Trophoblast cell (in vitro differentiated cells and primary cell): ENCODE data around the gene CCDC85C.

Experiments
- DNase-seq, 2 donors: peaks; one replicate each; pipeline ENCODE4 v3.0.0-alpha.2; 2016
- H2AFZ ChIP-seq: 2 replicates; pipeline ENCODE4 v1.6.1; 2013; ENCODE audit warnings: low read length, moderate library complexity, mild to moderate bottlenecking; ENCODE audit not compliant: insufficient read depth, poor library complexity
- H2AK5ac ChIP-seq: 2 replicates; pipeline ENCODE4 v1.6.1; 2013; ENCODE audit warnings: mild to moderate bottlenecking, low read length
- H2BK120ac ChIP-seq: 2 replicates; pipeline ENCODE4 v1.6.1; 2013; ENCODE audit warnings: low read length, mild to moderate bottlenecking, moderate library complexity; ENCODE audit not compliant: insufficient read depth, poor library complexity
- H2BK12ac ChIP-seq: 2 replicates; pipeline ENCODE4 v1.6.1; 2013; ENCODE audit warnings: mild to moderate bottlenecking, low read length, moderate library complexity
- H2BK5ac ChIP-seq: 2 replicates; pipeline ENCODE4 v1.6.1; 2013; ENCODE audit warnings: low read length, low read depth, moderate library complexity, mild to moderate bottlenecking; ENCODE audit not compliant: poor library complexity
- H3K14ac ChIP-seq: 2 replicates; pipeline ENCODE4 v1.6.1; 2013; ENCODE audit warnings: mild to moderate bottlenecking, low read length
- H3K18ac ChIP-seq: 2 replicates; pipeline ENCODE4 v1.6.1; 2013; ENCODE audit warnings: mild to moderate bottlenecking, low read length
- H3K23ac ChIP-seq: 2 replicates; pipeline ENCODE4 v1.6.1; 2013; ENCODE audit warnings: low read length
- H3K27ac ChIP-seq: 2 replicates; pipeline ENCODE4 v1.5.1; 2013; ENCODE audit warnings: low read depth, mild to moderate bottlenecking, inconsistent platforms, low read length, moderate library complexity
- H3K27me3 ChIP-seq: 2 replicates; pipeline ENCODE4 v1.6.1; 2013; ENCODE audit warnings: inconsistent platforms, mild to moderate bottlenecking, low read length, moderate library complexity; ENCODE audit not compliant: insufficient read depth
- H3K36me3 ChIP-seq, 2 experiments: 1 replicate in 1 of 2; 2 replicates in 1 of 2; pipeline ENCODE4 v1.6.1; 2013; ENCODE audit warnings: low read length in 2 of 2, mild to moderate bottlenecking in 2 of 2, moderate library complexity in 1 of 2; ENCODE audit not compliant: insufficient read depth in 2 of 2, control insufficient read depth in 1 of 2
- H3K4ac ChIP-seq: 2 replicates; pipeline ENCODE4 v1.6.1; 2013; ENCODE audit warnings: low read depth, mild to moderate bottlenecking, low read length, moderate library complexity
- H3K4me1 ChIP-seq, 2 experiments: 1 replicate in 1 of 2; 2 replicates in 1 of 2; pipeline ENCODE4 v1.6.1; 2013; ENCODE audit warnings: low read length in 2 of 2, mild to moderate bottlenecking in 2 of 2, moderate library complexity in 1 of 2; ENCODE audit not compliant: insufficient read depth in 2 of 2, control insufficient read depth in 1 of 2
- H3K4me2 ChIP-seq: 2 replicates; pipeline ENCODE4 v1.6.1; 2013; ENCODE audit warnings: inconsistent platforms, mild to moderate bottlenecking, low read length, moderate library complexity
- H3K4me3 ChIP-seq: 2 replicates; pipeline ENCODE4 v1.5.1; 2013; ENCODE audit warnings: mild to moderate bottlenecking, low read depth, low read length, inconsistent platforms
- H3K79me1 ChIP-seq: one replicate; pipeline ENCODE4 v1.6.1; 2013; ENCODE audit warnings: low read length
- H3K79me2 ChIP-seq: 2 replicates; pipeline ENCODE4 v1.6.1; 2013; ENCODE audit warnings: low read length, mild to moderate bottlenecking; ENCODE audit not compliant: control insufficient read depth, insufficient read depth, poor library complexity
- H3K9ac ChIP-seq: 2 replicates; pipeline ENCODE4 v1.6.1; 2013; ENCODE audit warnings: mild to moderate bottlenecking, low read length
- H3K9me3 ChIP-seq: 2 replicates; pipeline ENCODE4 v1.6.1; 2013; ENCODE audit warnings: low read depth, mild to moderate bottlenecking, control low read depth, inconsistent platforms, low read length; ENCODE audit not compliant: insufficient read depth
- H4K12ac ChIP-seq: 2 replicates; pipeline ENCODE4 v1.6.1; 2013; ENCODE audit warnings: low read depth, mild to moderate bottlenecking, low read length, moderate library complexity
- H4K8ac ChIP-seq: 2 replicates; pipeline ENCODE4 v1.6.1; 2013; ENCODE audit warnings: low read depth, mild to moderate bottlenecking, low read length, moderate library complexity
- H4K91ac ChIP-seq: one replicate; pipeline ENCODE4 v1.6.1; 2013; ENCODE audit warnings: low read depth, mild to moderate bottlenecking, low read length, moderate library complexity
- WGBS: extraction: QIAGEN DNeasy Blood & Tissue Kit; methylation state at CpG from one replicate; pipeline ENCODE4 v1.1.7; 2013; ENCODE audit warnings: missing lambda C conversion rate; ENCODE audit not compliant: insufficient read length, insufficient coverage; ENCODE audit errors: extremely low coverage; 5-methylcytosine and 5-hydroxymethylcytosine counted together

Gene CCDC85C

DNA sequence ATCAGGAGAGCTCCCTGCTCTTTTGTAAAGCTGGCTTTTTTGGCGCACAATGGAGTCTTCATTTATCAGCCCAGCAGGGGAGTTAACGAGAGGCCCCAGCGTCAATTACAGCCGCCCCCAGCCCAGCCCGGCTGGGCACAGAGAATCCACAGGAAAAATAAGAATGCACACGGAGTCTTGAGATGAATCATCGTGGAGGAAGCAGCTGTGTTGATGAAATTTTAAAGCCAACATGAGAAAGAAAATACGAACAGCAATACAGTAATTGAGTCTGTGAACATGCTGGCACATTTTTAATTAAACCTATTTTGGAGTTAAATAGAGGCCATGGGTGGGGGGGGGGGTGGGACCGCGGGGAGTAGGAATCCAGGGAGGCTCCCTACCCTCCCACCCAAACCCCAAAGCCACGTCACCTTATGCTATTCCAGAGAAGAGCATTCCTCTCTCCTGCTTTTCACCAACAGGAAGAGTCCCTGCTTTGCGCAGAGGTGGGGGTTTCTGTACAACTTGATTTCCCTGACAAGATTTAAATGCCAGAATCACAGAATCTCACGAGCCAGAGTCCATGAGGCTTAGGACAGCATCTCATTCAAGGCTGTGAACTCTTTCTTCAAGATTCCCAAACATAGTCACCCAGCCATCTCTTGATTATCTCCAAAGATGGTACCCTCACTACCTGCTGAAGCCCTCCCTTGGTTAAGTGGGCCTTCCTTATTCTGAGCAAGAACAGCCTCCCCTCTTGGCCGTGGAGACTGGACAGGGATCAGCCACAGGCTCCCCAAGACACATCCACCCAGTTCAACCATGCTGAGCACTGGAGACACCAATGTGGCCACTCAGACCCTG is 72.5 kb downstream of the CCDC85C start:
- Histone ChIP-seq H3K9me3 (no peaks in the 10 kb centered on the region), H2AFZ (no peak overlapping the region), H3K27ac (no peak overlapping the region), H3K18ac (no peak overlapping the region), H3K23ac (no peak overlapping the region), H3K4ac (no peak overlapping the region), H3K4me2 (no peak overlapping the region), H3K9ac (no peak overlapping the region), H3K4me3 (no peak overlapping the region), H3K79me1 (peaks cover 3% of the 10 kb centered on the region), H3K14ac (no peak overlapping the region), H2BK12ac (no peak overlapping the region), H2AK5ac (no peak overlapping the region), H3K79me2 (peaks cover 2% of the 10 kb centered on the region), H3K36me3 (peaks cover 0 to 4% of the 10 kb centered on the region in 2 experiments), H3K4me1 (peaks cover 8 to 10% of the 10 kb centered on the region in 2 experiments), H2BK5ac (no peak overlapping the region), H4K8ac (no peak overlapping the region), H2BK120ac (no peak overlapping the region), H4K91ac (no peak overlapping the region), H3K27me3 (no peaks in the 10 kb centered on the region), H4K12ac (no peak overlapping the region)
- no CpG with 5 or more reads among the region's 14 CpGs for WGBS
- no peak for DNase-seq

GRCh38 chr14:99530407-99531155 is 73.4 kb downstream of the CCDC85C start:
- peaks cover 2% of the 10 kb centered on the region for H3K79me2 ChIP-seq
- no peak overlapping the region for H2BK5ac ChIP-seq
- H3K4ac ChIP-seq = no peak overlapping the region
- H3K79me1 ChIP-seq = peaks cover under 1% of the 10 kb centered on the region
- H3K27me3 ChIP-seq = no peaks in the 10 kb centered on the region
- no CpG with 5 or more reads among the region's 19 CpGs for WGBS
- no peak overlapping the region for H3K14ac ChIP-seq
- H2BK120ac ChIP-seq = no peak overlapping the region
- H4K8ac ChIP-seq = no peak overlapping the region
- peaks cover 0 to 3% of the 10 kb centered on the region in 2 experiments for H3K36me3 ChIP-seq
- no peak overlapping the region for H4K91ac ChIP-seq
- H3K4me1 ChIP-seq = peaks cover 6 to 8% of the 10 kb centered on the region in 2 experiments
- no peak overlapping the region for H3K4me2 ChIP-seq
- no peak overlapping the region for H3K27ac ChIP-seq
- H3K9me3 ChIP-seq = no peaks in the 10 kb centered on the region
- no peak overlapping the region for H2AK5ac ChIP-seq
- H2BK12ac ChIP-seq = no peak overlapping the region
- H4K12ac ChIP-seq = no peak overlapping the region
- no peak overlapping the region for H3K23ac ChIP-seq
- no peak overlapping the region for H2AFZ ChIP-seq
- H3K4me3 ChIP-seq = no peak overlapping the region
- no peak overlapping the region for H3K18ac ChIP-seq
- H3K9ac ChIP-seq = no peak overlapping the region
- DNase-seq = no peak

- Histone ChIP-seq H3K36me3 (peaks cover 0 to 3% of the 10 kb centered on the region in 2 experiments), H3K79me2 (peaks cover 2% of the 10 kb centered on the region), H3K4me1 (peaks cover 6 to 7% of the 10 kb centered on the region in 2 experiments), H2AK5ac (no peak overlapping the region), H3K79me1 (no peaks in the 10 kb centered on the region), H4K12ac (no peak overlapping the region), H3K4ac (no peak overlapping the region), H3K4me3 (no peak overlapping the region), H3K9me3 (no peaks in the 10 kb centered on the region), H2BK12ac (no peak overlapping the region), H2BK5ac (no peak overlapping the region), H4K91ac (no peak overlapping the region), H2BK120ac (no peak overlapping the region), H3K23ac (no peak overlapping the region), H4K8ac (no peak overlapping the region), H3K9ac (no peak overlapping the region), H3K18ac (no peak overlapping the region), H3K27ac (no peak overlapping the region), H3K14ac (no peak overlapping the region), H3K27me3 (no peaks in the 10 kb centered on the region), H2AFZ (no peak overlapping the region), H3K4me2 (no peak overlapping the region)
- WGBS = no CpG with 5 or more reads among the region's 4 CpGs
- DNase-seq = no peak
Measured at GRCh38 chr14:99529899-99530298, 74.1 kb downstream of the CCDC85C start.

DNA sequence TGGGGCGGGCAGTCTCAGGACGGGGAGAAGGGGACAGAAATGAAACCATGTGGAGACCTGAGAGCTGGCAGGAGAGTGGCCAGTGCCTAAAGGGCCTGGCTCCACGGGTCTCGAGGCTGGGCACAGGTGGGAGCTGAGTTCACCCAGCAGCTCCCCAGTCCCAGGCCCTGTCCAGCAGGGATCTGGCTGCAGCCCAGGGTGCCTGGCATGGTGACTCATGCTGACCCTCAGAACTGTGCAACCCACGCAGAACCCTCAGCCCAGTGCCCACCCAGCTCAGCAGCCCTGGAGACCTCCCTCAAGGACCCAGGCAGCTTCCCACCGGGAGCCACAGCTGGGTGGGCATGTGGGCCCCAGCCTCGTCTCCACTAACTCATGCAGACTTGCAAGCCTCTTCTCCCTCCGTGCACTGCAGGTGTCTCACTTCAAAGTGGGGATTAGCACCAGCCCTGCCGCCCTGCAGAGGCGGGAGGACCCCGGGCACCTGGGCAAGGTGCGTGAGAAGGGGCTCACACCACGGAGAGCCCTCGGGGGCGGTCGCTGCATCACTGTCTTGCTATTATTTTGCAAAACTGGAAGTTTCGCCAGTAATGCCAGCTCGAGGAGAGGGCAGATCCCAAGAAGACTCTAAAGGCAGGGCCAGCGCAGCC is 76.5 kb downstream of the CCDC85C start:
- no peaks in the 10 kb centered on the region for H3K79me1 ChIP-seq
- no peak overlapping the region for H3K18ac ChIP-seq
- H3K79me2 ChIP-seq = peaks cover 2% of the 10 kb centered on the region
- H2AK5ac ChIP-seq = no peak overlapping the region
- no peak overlapping the region for H2BK5ac ChIP-seq
- H2AFZ ChIP-seq = no peak overlapping the region
- H3K9me3 ChIP-seq = no peaks in the 10 kb centered on the region
- H3K27ac ChIP-seq = no peak overlapping the region
- DNase-seq = no peak
- H2BK120ac ChIP-seq = no peak overlapping the region
- H3K27me3 ChIP-seq = no peaks in the 10 kb centered on the region
- peaks cover 7 to 9% of the 10 kb centered on the region in 2 experiments for H3K4me1 ChIP-seq
- peaks cover 0 to 3% of the 10 kb centered on the region in 2 experiments for H3K36me3 ChIP-seq
- no peak overlapping the region for H3K9ac ChIP-seq
- no peak overlapping the region for H3K14ac ChIP-seq
- no peak overlapping the region for H3K4ac ChIP-seq
- H4K91ac ChIP-seq = no peak overlapping the region
- H3K4me2 ChIP-seq = no peak overlapping the region
- H3K23ac ChIP-seq = no peak overlapping the region
- no peak overlapping the region for H4K12ac ChIP-seq
- H4K8ac ChIP-seq = no peak overlapping the region
- no peak overlapping the region for H3K4me3 ChIP-seq
- whole genome bisulfite sequencing = no CpG with 5 or more reads among the region's 19 CpGs
- H2BK12ac ChIP-seq = no peak overlapping the region
